ENCODE measurements around the gene HMX1. TPM values are rescaled to one million over a fixed set of nuclear protein-coding genes. Genes with fewer than 3 reads are reported as not detected.

The HMX1 gene
- total RNA-seq, 1 donor = not detected

GRCh38 chr4:8919651-8920288, 48.1 kb upstream of the HMX1 start:
- Histone ChIP-seq H3K4me1 (ENCODE audit: insufficient read depth, low read length) (no peaks in the 10 kb centered on the region), H3K79me2 (ENCODE audit: insufficient read depth, low read length) (no peaks in the 10 kb centered on the region), H3K27ac (ENCODE audit: low read depth, low read length) (no peak overlapping the region), H3K27me3 (ENCODE audit: insufficient read depth, low read length) (no peaks in the 10 kb centered on the region), H2AFZ (ENCODE audit: low read length) (no peak overlapping the region), H4K20me1 (ENCODE audit: insufficient read depth, low read length) (no peaks in the 10 kb centered on the region), H3K9me3 (ENCODE audit: low read depth, low read length) (no peaks in the 10 kb centered on the region), H3K36me3 (ENCODE audit: insufficient read depth, low read length) (no peaks in the 10 kb centered on the region), H3K4me3 (ENCODE audit: insufficient read depth, low read length) (no peak overlapping the region), H3K4me2 (ENCODE audit: insufficient read depth, low read length) (no peak overlapping the region)
- TF ChIP-seq CTCF (IDR thresholded peaks at IDR 0.05; ENCODE audit: extremely low read depth, low read depth, low read length) = no peak
- DNase-seq (ENCODE audit: insufficient read length, low spot score, missing footprints) = no peak

- no peaks in the 10 kb centered on the region for H3K9me3 ChIP-seq (ENCODE audit: low read depth, low read length)
- no peak overlapping the region for H3K4me2 ChIP-seq (ENCODE audit: insufficient read depth, low read length)
- TF ChIP-seq CTCF (IDR thresholded peaks at IDR 0.05; ENCODE audit: extremely low read depth, low read depth, low read length) = peak; percentile 82
- peak; percentile 93 for DNase-seq (ENCODE audit: insufficient read length, low spot score, missing footprints)
- H3K27me3 ChIP-seq (ENCODE audit: insufficient read depth, low read length) = no peaks in the 10 kb centered on the region
- H3K4me1 ChIP-seq (ENCODE audit: insufficient read depth, low read length) = no peaks in the 10 kb centered on the region
- H4K20me1 ChIP-seq (ENCODE audit: insufficient read depth, low read length) = no peaks in the 10 kb centered on the region
- no peaks in the 10 kb centered on the region for H3K36me3 ChIP-seq (ENCODE audit: insufficient read depth, low read length)
- no peaks in the 10 kb centered on the region for H3K79me2 ChIP-seq (ENCODE audit: insufficient read depth, low read length)
- no peak overlapping the region for H3K4me3 ChIP-seq (ENCODE audit: insufficient read depth, low read length)
- H3K27ac ChIP-seq (ENCODE audit: low read depth, low read length) = no peak overlapping the region
- no peak overlapping the region for H2AFZ ChIP-seq (ENCODE audit: low read length)
Measured at GRCh38 chr4:8917868-8918783, 46.5 kb upstream of the HMX1 start.

GRCh38 chr4:8917321-8917811, 45.7 kb upstream of the HMX1 start:
- Histone ChIP-seq H3K27ac (ENCODE audit: low read depth, low read length) (no peak overlapping the region), H3K27me3 (ENCODE audit: insufficient read depth, low read length) (no peaks in the 10 kb centered on the region), H3K4me1 (ENCODE audit: insufficient read depth, low read length) (no peaks in the 10 kb centered on the region), H3K9me3 (ENCODE audit: low read depth, low read length) (no peaks in the 10 kb centered on the region), H3K4me3 (ENCODE audit: insufficient read depth, low read length) (no peak overlapping the region), H4K20me1 (ENCODE audit: insufficient read depth, low read length) (no peaks in the 10 kb centered on the region), H3K36me3 (ENCODE audit: insufficient read depth, low read length) (no peaks in the 10 kb centered on the region), H3K4me2 (ENCODE audit: insufficient read depth, low read length) (no peak overlapping the region), H3K79me2 (ENCODE audit: insufficient read depth, low read length) (no peaks in the 10 kb centered on the region), H2AFZ (ENCODE audit: low read length) (no peak overlapping the region)
- no peak for TF ChIP-seq CTCF (IDR thresholded peaks at IDR 0.05; ENCODE audit: extremely low read depth, low read depth, low read length)
- peak; percentile 72 for DNase-seq (ENCODE audit: insufficient read length, low spot score, missing footprints)

- H3K36me3 ChIP-seq (ENCODE audit: insufficient read depth, low read length) = no peaks in the 10 kb centered on the region
- DNase-seq (ENCODE audit: insufficient read length, low spot score, missing footprints) = peak; percentile 55
- no peaks in the 10 kb centered on the region for H3K27me3 ChIP-seq (ENCODE audit: insufficient read depth, low read length)
- H3K79me2 ChIP-seq (ENCODE audit: insufficient read depth, low read length) = no peaks in the 10 kb centered on the region
- H3K4me2 ChIP-seq (ENCODE audit: insufficient read depth, low read length) = no peak overlapping the region
- H3K9me3 ChIP-seq (ENCODE audit: low read depth, low read length) = no peaks in the 10 kb centered on the region
- no peaks in the 10 kb centered on the region for H3K4me1 ChIP-seq (ENCODE audit: insufficient read depth, low read length)
- no peak overlapping the region for H3K27ac ChIP-seq (ENCODE audit: low read depth, low read length)
- no peak overlapping the region for H3K4me3 ChIP-seq (ENCODE audit: insufficient read depth, low read length)
- no peak overlapping the region for H2AFZ ChIP-seq (ENCODE audit: low read length)
- no peaks in the 10 kb centered on the region for H4K20me1 ChIP-seq (ENCODE audit: insufficient read depth, low read length)
- TF ChIP-seq CTCF (IDR thresholded peaks at IDR 0.05; ENCODE audit: extremely low read depth, low read depth, low read length) = no peak
Measured at GRCh38 chr4:8916906-8917305, 45.3 kb upstream of the HMX1 start.
